GM12873 (cell line): Measurements from ENCODE around the gene TXNDC16.
A peak's percentile ranks its signal among the peaks of the same experiment; 100 is the strongest.

Experiments
- TF ChIP-seq, protein P1 (sequence below): IDR thresholded peaks from 2 replicates; pipeline ENCODE4 v1.5.1; 2012; ENCODE audit warnings: low read depth, mild to moderate bottlenecking, moderate library complexity, low read length, control low read depth; ENCODE audit not compliant: insufficient read depth; ENCODE audit errors: missing control alignments

TXNDC16 gene

DNA sequence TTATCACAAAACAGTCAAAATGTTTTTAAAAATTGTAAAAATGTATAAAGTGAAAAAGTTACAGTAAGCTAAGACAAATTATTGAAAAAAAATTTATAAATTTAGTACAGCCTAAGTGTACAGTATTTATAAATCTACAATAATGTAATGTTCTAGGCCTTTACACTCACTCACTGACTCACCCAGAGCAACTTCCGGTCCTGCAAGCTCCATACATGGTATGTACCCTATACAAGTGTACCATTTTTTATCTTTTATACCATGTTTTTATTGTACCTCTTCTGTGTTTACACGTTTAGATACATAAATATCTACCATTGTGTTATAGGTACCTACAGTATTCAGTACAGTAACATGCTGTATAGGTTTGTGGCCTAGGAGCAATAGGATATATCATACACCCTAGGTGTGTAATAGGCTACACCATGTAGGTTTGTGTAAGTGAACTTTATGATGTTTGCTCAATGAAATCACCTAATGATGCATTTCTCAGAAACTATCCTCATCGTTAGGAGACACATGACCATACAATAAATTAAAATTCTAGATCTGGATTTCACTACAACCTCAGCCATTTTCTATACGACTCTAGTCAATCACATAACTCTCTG is 66.8 kb downstream of the TXNDC16 start:
- TF ChIP-seq, protein P1, sequence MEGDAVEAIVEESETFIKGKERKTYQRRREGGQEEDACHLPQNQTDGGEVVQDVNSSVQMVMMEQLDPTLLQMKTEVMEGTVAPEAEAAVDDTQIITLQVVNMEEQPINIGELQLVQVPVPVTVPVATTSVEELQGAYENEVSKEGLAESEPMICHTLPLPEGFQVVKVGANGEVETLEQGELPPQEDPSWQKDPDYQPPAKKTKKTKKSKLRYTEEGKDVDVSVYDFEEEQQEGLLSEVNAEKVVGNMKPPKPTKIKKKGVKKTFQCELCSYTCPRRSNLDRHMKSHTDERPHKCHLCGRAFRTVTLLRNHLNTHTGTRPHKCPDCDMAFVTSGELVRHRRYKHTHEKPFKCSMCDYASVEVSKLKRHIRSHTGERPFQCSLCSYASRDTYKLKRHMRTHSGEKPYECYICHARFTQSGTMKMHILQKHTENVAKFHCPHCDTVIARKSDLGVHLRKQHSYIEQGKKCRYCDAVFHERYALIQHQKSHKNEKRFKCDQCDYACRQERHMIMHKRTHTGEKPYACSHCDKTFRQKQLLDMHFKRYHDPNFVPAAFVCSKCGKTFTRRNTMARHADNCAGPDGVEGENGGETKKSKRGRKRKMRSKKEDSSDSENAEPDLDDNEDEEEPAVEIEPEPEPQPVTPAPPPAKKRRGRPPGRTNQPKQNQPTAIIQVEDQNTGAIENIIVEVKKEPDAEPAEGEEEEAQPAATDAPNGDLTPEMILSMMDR = no peak

DNA sequence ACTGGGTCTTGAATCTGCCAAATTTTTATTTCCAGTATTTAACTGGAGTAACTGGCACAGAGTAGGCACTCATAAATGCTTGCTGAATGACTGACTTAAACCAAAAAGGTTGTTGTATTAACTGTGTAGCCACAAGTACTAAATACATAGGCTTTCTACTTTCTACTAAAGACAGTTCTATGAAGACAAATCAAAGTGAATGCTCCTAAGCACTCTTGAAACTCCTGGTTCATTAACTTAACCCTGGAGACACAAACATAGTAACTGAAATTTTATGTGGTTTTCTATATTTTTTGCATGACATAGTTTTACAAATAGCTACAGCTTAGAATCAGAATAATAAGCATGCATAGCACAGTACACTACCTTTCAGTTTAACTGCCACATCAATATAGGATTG is 70.4 kb downstream of the TXNDC16 start:
- TF ChIP-seq, protein P1 = no peak

DNA sequence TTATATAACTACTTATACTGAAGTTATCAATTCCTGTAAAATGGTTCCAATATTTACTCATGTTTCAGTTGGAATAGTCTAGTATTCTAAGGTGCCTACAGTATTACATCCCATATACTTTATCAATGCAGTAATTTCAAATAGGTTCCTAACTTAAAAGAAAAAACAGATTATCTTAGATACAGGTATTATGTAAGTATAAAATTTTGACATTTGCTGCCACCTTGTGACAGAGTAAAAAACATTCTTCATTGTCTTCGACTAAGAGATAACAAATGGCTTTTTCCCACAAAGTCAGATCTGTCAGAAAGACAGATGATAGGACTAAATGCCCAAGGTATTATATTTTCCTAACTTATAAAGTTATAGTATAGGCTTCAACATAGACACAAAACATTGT is 78.7 kb downstream of the TXNDC16 start:
- TF ChIP-seq, protein P1 = peak; percentile 16

DNA sequence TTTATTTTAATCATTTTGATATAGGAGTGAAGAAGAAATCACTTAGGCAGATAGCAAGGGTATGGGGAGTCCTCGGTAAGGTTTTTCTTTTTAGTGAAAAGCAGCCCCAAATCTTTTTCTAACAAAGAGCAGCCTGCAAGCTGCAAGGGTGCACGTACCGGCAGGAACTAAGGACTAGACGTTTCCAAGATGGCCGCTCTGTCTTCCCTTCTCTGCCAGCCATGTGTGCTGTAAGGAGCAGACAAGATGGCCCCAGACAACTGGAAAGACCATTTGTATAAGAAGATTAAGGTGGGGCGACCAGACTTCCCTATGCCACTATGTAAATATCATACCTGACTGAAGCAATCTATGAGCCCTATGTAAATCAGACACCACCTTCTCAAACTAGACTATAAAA is 79.6 kb downstream of the TXNDC16 start:
- TF ChIP-seq, protein P1 = no peak

DNA sequence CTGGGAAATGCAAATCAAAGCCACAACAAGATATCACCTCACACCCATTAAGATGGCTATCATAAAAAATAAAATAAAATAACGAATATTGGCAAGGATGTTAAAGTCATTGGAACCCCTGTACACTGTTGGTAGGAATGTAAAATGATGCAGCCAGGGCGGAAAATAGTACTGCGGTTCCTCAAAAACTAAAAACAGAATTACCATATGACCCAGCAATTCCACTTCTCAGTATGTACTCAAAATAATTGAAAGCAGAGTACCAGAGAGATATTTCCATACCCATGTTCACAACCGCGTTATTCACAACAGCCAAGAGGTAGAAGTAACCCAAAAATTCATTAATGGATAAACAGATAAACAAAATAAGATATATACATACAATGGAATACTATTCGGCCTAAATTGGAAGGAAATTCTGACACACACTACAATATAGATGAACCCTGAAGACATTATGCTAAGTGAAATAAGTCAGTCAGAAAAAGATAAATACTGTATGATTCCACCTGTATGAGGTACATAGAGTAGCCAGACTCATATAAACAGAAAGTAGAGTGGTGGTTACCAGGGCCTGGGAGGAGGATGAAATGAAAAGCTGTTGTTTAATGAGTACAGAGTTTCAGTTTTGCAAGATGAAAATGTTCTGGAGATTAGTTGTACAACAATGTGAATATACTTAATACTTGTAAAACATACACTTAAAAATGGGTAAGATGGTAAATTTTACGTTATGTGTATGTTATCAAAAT is 84.6 kb downstream of the TXNDC16 start:
- TF ChIP-seq, protein P1 = no peak

DNA sequence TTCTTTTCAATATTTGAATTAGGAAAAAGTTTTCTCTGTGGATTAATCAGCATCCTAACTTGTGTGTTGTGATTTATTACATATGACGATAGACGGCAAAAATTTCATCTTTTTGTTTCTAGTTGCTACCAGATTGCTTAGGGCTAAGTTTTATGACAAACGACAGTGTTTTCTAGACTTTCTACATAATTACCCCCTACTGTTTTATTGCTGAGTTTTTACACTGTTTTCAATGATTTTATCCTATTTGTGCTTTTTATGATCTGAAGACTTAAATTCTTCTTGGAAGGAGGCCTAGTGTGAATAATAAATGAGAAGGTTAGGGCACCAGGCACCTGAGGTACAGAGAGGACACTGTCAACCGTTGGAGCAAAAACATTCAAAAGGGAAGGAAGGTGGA is 88.1 kb downstream of the TXNDC16 start:
- TF ChIP-seq, protein P1 = no peak

DNA sequence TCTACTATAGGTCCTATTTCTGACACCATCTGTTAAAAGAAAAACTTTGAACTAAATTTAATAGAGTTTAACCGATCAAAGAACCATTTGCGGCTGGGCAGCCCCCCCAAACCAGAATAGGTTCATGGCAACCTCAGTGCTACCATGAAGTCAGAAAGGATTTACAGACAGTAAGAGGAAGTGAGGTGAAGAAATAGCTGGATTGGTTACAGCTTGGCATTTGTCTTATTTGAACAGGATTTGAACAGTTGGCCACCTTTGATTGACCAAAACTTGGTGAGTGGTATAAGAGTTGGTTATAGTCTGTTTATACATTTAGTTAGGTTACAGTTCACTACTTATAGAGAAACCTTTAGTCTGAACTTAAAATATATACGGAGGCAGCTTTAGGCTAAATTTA is 88.9 kb downstream of the TXNDC16 start:
- TF ChIP-seq, protein P1 = no peak
